GM06990 (cell line): ENCODE measurements around the gene TSPAN9.

Experiments used
- DNase-seq: peaks from one replicate; pipeline ENCODE4 v3.0.0-alpha.2; 2011; ENCODE audit not compliant: insufficient read length; ENCODE audit errors: extremely low read depth
- H3K27me3 ChIP-seq: replicated peaks from 2 replicates; pipeline ENCODE4 v1.6.0; 2011; ENCODE audit warnings: low read length; ENCODE audit not compliant: control insufficient read depth, insufficient read depth
- H3K36me3 ChIP-seq: 2 replicates; pipeline ENCODE4 v1.5.1; 2011; ENCODE audit warnings: low read length; ENCODE audit not compliant: control insufficient read depth, insufficient read depth
- H3K4me3 ChIP-seq: replicated peaks from 2 replicates; pipeline ENCODE4 v1.5.1; 2011; ENCODE audit warnings: low read depth, mild to moderate bottlenecking, control low read depth, low read length
- CTCF ChIP-seq: IDR thresholded peaks from 2 replicates; pipeline ENCODE4 v1.5.1; 2011; ENCODE audit warnings: low read length, control low read depth, mild to moderate bottlenecking, inconsistent platforms; ENCODE audit not compliant: insufficient read depth, poor library complexity, severe bottlenecking

TSPAN9 gene

DNA sequence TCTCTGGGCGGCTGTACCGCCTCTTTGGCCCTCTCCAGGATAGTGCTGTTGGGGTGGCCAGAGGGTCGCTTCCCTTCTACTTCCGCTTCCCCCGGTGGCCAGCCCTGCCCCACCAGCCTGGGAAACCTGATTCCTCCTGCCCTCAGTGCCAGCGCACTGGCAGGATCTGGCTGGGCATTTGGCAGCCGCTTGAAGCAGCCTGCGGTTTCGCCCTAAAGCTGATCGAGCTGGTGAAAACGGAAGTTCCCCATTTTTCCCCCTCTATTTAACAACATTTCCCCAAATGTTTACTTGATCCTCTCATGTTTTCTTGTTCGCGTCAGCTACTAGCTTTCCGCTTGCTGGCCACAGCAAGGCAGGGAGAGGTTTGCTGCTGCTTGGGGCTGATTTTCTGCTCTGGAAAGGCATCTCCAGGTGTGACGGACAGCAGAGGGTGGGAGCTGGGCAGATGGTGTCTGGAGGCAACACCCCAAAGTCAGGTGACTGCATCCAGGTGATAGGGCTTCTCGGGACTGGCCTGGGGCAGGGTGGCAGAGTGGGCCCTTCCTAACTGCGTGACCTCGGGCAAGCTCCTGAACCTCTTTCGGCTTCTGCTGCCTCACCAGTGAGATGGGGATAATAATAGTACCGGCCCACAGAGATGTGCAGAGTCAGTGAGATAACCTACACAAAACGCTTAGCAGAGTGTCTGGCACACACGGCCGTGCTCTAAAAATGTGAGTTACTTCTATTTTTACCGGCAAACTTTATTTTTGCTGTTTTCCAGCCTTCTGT lies 53.1 kb downstream of the TSPAN9 start:
- Histone ChIP-seq H3K27me3 (no peaks in the 10 kb centered on the region; the same call in none of the 2 replicates), H3K4me3 (no peak overlapping the region), H3K36me3 (no peaks in the 10 kb centered on the region)
- DNase-seq = no peak
- TF ChIP-seq CTCF = no peak

DNA sequence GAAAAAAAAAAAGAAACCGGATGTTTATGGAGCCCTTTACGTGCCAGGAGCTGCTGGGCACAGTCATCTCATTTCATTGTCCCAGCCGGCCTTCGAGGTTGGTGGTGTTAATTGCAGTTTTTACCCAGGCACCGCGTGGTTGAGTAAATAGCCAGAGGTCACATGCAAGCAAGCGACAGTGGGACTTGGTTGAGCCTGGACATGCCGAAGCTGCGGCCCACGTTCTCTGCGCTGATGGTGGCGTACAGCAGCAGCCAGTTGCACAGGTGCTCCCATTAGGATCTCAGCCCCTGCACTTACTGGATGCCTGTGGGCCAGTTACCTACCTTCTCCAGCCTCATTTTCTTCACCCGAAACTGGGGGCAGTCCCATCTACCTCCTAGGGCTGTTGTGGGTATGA lies 54.0 kb downstream of the TSPAN9 start:
- no peak for DNase-seq
- no peaks in the 10 kb centered on the region for H3K36me3 ChIP-seq
- H3K27me3 ChIP-seq = no peaks in the 10 kb centered on the region; the same call in none of the 2 replicates
- H3K4me3 ChIP-seq = no peak overlapping the region
- TF ChIP-seq CTCF = no peak

GRCh38 chr12:3132636-3133404 lies 55.6 kb downstream of the TSPAN9 start:
- Histone ChIP-seq H3K36me3 (no peaks in the 10 kb centered on the region), H3K27me3 (no peaks in the 10 kb centered on the region; the same call in none of the 2 replicates), H3K4me3 (no peak overlapping the region)
- DNase-seq = no peak
- TF ChIP-seq CTCF = no peak

GRCh38 chr12:3133405-3133783 lies 56.2 kb downstream of the TSPAN9 start:
- H3K4me3 ChIP-seq = no peak overlapping the region
- H3K36me3 ChIP-seq = no peaks in the 10 kb centered on the region
- no peak for TF ChIP-seq CTCF
- no peak for DNase-seq
- no peaks in the 10 kb centered on the region; the same call in none of the 2 replicates for H3K27me3 ChIP-seq

- no peaks in the 10 kb centered on the region for H3K36me3 ChIP-seq
- no peak overlapping the region for H3K4me3 ChIP-seq
- DNase-seq = no peak
- TF ChIP-seq CTCF = no peak
- no peaks in the 10 kb centered on the region; the same call in none of the 2 replicates for H3K27me3 ChIP-seq
These were observed 56.9 kb downstream of the TSPAN9 start for GRCh38 chr12:3134126-3134525.
